Lower leg skin (tissue), 4 donors: ENCODE data around the gene PDGFC. TPM values are rescaled to one million over a fixed set of nuclear protein-coding genes. Genes with fewer than 3 reads are reported as not detected.

Experiments
- DNase-seq, 2 donors: peaks; one replicate each; pipeline ENCODE4 v3.0.0-alpha.2; 2019; ENCODE audit warnings: low spot score in 2 of 2
- H3K4me3 ChIP-seq: fragments of 200-600 bp; sonication (generic); 2 replicates; pipeline ENCODE4 v1.5.1; 2017; ENCODE audit warnings: mild to moderate bottlenecking, low read depth; ENCODE audit not compliant: poor library complexity, severe bottlenecking
- POLR2A ChIP-seq, 2 donors: fragments of 450-650 bp; IDR thresholded peaks; one replicate each; pipeline ENCODE4 v1.6.1; 2016 to 2017; ENCODE audit warnings: antibody characterized with exemption in 2 of 2, mild to moderate bottlenecking in 1 of 2, moderate library complexity in 1 of 2
- WGBS, 2 donors: methylation state at CpG; one replicate each; pipeline ENCODE4 v1.1.5; 2018; 5-methylcytosine and 5-hydroxymethylcytosine counted together
- intact Hi-C: fragments of 100-400 bp; cut with DNase I; formaldehyde crosslinking; loops from one replicate; pipeline ENCODE4 v1.15.0; 2023; ENCODE audit warnings: low total_unique reads
- total RNA-seq, 4 donors: library from RNA; depleted of rRNA; stranded (reverse); fragments of >200 nt; gene quantifications; one replicate each; pipeline ENCODE4 v1.1.0, GENCODE V29; 2016
- TF ChIP-seq, protein P1 (sequence below), 3 donors: fragments of 450-650 bp; IDR thresholded peaks; one replicate each; pipeline ENCODE4 v1.5.1; 2016; ENCODE audit warnings: antibody characterized with exemption in 3 of 3, mild to moderate bottlenecking in 3 of 3, moderate library complexity in 2 of 3

PDGFC gene
- total RNA-seq, 4 donors from 2014 or later: 18.9 to 24.4 (median 21.0) TPM

DNA sequence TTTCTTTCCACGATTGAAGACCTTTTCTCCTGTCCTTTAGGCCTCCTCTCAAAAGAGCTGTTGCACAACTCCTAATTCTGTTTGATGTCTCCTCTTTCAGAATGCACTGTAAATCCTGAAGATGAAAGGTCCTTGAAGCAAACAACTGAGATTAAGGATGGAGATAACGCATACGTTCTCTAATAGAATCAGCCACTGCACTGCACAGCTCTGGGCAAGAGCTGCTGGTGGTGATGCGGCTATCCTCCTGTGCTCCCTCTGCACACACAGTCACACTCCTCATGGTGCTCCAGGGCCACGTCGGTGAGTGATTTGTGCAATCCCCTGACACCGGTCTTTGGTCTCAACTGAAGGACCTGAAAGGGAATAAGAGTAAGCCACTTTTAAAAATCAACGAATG lies 208.7 kb downstream of the PDGFC start:
- WGBS, 2 donors: 86 to 89% methylated on average over 8 of the region's 8 CpGs
- no peak overlapping the region for H3K4me3 ChIP-seq
- no peak for TF ChIP-seq POLR2A (IDR thresholded peaks at IDR 0.05)
- TF ChIP-seq, protein P1, sequence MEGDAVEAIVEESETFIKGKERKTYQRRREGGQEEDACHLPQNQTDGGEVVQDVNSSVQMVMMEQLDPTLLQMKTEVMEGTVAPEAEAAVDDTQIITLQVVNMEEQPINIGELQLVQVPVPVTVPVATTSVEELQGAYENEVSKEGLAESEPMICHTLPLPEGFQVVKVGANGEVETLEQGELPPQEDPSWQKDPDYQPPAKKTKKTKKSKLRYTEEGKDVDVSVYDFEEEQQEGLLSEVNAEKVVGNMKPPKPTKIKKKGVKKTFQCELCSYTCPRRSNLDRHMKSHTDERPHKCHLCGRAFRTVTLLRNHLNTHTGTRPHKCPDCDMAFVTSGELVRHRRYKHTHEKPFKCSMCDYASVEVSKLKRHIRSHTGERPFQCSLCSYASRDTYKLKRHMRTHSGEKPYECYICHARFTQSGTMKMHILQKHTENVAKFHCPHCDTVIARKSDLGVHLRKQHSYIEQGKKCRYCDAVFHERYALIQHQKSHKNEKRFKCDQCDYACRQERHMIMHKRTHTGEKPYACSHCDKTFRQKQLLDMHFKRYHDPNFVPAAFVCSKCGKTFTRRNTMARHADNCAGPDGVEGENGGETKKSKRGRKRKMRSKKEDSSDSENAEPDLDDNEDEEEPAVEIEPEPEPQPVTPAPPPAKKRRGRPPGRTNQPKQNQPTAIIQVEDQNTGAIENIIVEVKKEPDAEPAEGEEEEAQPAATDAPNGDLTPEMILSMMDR (IDR thresholded peaks at IDR 0.05): no peak
- intact Hi-C loops: no loop called here
- no peak for DNase-seq

DNA sequence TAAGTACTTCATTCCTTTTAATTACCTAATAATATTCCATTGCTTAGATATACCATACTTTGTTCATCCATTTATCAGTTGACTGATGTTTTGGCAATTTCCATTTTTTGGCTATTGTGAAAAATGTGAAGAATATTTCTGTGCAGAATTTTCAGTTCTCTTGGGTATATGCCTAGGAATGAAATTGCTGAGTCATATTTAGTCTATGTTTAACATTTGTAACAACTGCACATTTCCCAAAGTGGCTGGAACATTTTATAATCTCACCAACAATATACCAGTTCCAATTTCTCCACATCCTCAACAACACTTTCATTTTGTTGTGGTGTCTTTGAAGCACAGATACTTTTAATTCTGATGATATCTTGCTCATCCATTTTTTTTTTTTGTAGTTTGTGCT lies 215.5 kb downstream of the PDGFC start:
- TF ChIP-seq, protein P1 (IDR thresholded peaks at IDR 0.05): no peak
- intact Hi-C loops: no loop called here
- H3K4me3 ChIP-seq: no peak overlapping the region
- no peak for DNase-seq

DNA sequence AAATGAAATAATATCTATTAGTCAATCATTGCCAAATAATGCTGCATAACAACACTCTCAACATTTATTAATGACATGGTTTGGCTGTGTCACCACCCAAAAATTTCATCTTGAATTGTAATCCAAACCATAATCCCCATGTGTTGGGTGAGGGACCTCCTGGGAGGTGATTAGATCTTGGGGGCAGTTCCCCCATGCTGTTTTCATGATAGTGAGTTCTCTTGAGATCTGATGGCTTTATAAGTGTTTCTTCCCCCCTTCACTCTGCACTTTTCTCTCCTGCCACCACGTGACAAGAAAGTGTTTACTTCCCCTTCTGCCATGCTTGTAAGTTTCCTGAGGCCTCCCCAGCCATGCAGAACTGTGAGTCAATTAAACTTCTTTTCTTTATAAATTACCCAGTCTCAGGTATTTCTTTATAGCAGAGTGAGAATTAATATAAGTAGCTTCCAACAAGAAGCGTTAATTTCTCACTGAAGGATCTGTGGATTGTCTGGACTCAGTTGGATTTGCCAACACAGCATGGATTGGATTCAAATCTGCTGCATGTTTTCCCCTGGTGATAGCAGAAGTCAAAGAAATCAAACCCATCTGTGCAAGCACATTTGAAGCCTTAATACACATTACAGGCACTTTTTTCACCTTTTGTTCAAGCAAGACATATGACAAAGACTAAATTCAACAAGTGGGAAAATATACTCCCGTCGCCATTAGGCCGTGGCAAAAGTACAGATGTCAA lies 216.6 kb downstream of the PDGFC start:
- TF ChIP-seq POLR2A (IDR thresholded peaks at IDR 0.05): no peak
- TF ChIP-seq, protein P1 (IDR thresholded peaks at IDR 0.05): no peak
- WGBS, 2 donors: 74 to 75% methylated on average over 5 of the region's 5 CpGs
- no peak overlapping the region for H3K4me3 ChIP-seq

DNA sequence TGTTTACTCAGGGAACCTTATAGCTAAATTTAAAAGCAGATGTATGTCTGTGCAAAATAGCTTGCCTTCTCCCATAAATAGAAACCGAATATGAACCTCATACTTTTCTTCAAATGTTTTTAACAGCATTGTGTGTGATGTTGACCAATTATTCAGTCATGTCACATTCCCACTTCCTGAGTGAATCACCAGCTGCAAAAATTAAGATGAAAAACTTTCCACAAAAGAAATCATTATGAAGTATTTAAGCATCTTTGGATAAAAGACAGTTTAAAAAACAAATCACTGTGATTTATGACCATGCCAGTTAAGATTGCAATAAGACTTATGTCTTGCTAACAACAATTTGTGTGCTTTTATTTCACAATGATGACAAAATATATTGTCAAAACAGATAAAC lies 220.1 kb downstream of the PDGFC start:
- H3K4me3 ChIP-seq: no peak overlapping the region
- intact Hi-C loops: no loop called here
- TF ChIP-seq, protein P1 (IDR thresholded peaks at IDR 0.05): no peak
- no peak for TF ChIP-seq POLR2A (IDR thresholded peaks at IDR 0.05)
- 45 to 46% methylated on average over 1 of the region's 1 CpG for WGBS, 2 donors
- DNase-seq: no peak

More for the DNA sequence above, 216.6 kb downstream of the PDGFC start:
- DNase-seq: no peak
- intact Hi-C loops: no loop called here

DNA sequence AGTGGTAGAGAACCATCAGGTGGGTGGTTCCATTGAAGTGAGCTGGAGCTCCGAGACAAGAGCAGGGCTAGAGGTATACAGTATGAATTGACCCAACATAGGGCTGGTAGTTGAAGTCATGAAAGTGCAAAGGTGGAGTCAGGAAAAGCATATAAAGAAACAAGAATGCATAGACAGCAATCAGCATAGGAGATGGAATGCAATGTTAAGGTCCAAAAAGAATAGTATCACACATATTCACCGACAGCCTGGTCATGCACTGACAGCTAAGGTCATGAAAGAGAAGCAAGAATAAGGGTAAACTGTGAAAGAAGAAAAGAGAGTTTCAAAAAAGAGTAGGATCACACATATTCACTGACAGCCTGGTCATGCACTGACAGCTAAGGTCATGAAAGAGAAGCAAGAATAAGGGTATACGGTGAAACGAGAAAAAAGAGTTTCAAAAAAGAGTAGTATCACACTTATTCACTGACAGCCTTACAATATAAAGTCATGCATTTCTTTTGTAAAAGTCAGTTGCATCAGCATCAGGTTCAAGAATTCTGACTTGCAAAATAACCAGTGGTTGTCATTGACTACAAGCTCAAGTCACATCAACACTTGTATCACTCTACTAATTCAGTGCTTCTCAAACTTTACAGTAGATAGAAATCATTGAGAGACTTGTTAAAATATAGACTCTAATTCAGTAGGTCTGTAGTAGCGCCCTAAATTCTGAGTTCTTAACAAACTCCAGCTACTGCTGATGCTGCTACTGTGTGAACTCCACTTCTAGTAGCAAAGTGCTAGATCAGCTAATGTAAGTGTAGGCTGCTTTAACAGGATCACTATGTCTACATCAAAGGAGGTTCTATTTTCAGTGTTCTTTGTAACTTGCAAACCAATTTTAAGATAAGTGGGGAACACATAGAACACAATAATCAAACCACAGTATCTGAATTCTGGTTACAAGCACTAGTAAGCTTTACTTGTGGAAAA lies 221.9 kb downstream of the PDGFC start:
- 88 to 93% methylated on average over 5 of the region's 5 CpGs for WGBS, 2 donors
- intact Hi-C loops: no loop called here
- H3K4me3 ChIP-seq: no peak overlapping the region
- TF ChIP-seq POLR2A (IDR thresholded peaks at IDR 0.05): no peak
- TF ChIP-seq, protein P1 (IDR thresholded peaks at IDR 0.05): no peak
- DNase-seq: no peak
